Vagina (tissue), 2 donors: ENCODE measurements around the gene ALKBH8.

Source experiments
- POLR2A ChIP-seq, 2 donors: fragments of 450-650 bp; IDR thresholded peaks; one replicate each; pipeline ENCODE4 v1.6.1; 2017; ENCODE audit warnings: antibody characterized with exemption in 2 of 2, mild to moderate bottlenecking in 2 of 2, moderate library complexity in 2 of 2
- POLR2AphosphoS5 ChIP-seq, 2 donors: sonication (generic); formaldehyde crosslinking; IDR thresholded peaks; one replicate each; pipeline ENCODE4 v1.9.0; 2017; ENCODE audit warnings: antibody characterized with exemption in 2 of 2, mild to moderate bottlenecking in 2 of 2, low read depth in 1 of 2; ENCODE audit not compliant: insufficient read depth in 1 of 2

GRCh38 chr11:107501713-107502112, 63.8 kb downstream of the ALKBH8 start:
- TF ChIP-seq POLR2AphosphoS5 (IDR thresholded peaks at IDR 0.05; ENCODE audit: insufficient read depth in 1 of 2, low read depth in 1 of 2) (no peak), POLR2A (IDR thresholded peaks at IDR 0.05) (no peak)
